Adrenal gland (tissue), 5 donors: ENCODE measurements around the gene LRRC8B.

Experiments used
- POLR2A ChIP-seq, 2 donors: fragments of 450-650 bp; IDR thresholded peaks; one replicate each; pipeline ENCODE4 v1.6.1; 2017; ENCODE audit warnings: antibody characterized with exemption in 2 of 2, mild to moderate bottlenecking in 2 of 2, moderate library complexity in 1 of 2
- TF ChIP-seq, protein P1 (sequence below), 6 experiments: fragments of 450-650 bp in 4 of 6; fragments of 200-600 bp in 2 of 6; sonication (generic) in 1 of 6; IDR thresholded peaks; 1 replicate in 5 of 6; 2 replicates in 1 of 6; pipeline versions ENCODE4 v1.5.1 to v1.8.0; 2016 to 2021; ENCODE audit warnings: antibody characterized with exemption in 6 of 6, mild to moderate bottlenecking in 2 of 6, moderate library complexity in 1 of 6
- donor health status: DM: no; HTN: no; CAD: no.

DNA sequence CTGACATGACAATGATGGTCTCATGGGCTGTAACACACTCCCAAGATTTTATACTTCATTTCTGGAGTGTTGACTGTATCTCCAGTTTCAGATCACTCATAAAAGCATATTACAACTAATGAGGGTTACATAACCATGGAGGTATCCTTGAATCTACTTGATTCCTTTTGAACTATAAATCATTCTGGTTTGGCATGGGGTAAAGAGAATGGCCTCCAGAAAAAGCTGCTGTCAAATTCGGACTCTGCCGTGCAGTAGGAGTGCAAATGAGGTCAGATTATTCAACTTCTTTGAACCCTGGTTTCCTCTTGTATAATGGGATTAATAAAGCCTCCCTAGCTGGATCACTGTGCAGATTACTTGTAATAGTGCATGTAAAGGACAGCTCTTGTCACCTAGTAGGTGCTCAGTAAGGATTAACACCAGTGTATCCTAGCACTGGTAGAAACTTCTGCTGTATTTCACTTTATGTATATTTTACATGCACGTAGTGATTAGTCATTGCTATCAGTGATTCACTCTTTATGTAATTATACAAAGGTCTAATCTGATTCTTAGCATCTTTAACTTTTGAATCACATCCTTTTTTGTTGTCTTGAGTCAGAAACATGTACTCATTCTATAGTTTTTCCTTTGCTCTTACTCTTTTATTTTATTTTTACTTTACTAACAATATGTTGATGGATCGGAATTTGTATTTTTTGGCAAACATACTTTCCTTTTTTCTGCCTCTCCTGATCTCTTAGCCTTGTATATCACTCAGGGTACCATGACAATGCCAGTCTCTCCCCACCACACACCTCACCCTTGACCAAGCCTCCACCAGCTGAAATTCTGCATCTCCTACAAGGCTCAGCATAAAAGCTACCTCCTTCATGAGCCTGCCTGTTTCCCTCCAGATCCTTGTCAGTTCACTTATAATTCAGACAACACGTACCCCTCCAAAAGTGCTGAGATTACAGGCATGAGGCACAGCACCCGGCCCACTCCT lies 111.5 kb downstream of the LRRC8B start:
- no peak for TF ChIP-seq POLR2A (IDR thresholded peaks at IDR 0.05)
- TF ChIP-seq, protein P1, sequence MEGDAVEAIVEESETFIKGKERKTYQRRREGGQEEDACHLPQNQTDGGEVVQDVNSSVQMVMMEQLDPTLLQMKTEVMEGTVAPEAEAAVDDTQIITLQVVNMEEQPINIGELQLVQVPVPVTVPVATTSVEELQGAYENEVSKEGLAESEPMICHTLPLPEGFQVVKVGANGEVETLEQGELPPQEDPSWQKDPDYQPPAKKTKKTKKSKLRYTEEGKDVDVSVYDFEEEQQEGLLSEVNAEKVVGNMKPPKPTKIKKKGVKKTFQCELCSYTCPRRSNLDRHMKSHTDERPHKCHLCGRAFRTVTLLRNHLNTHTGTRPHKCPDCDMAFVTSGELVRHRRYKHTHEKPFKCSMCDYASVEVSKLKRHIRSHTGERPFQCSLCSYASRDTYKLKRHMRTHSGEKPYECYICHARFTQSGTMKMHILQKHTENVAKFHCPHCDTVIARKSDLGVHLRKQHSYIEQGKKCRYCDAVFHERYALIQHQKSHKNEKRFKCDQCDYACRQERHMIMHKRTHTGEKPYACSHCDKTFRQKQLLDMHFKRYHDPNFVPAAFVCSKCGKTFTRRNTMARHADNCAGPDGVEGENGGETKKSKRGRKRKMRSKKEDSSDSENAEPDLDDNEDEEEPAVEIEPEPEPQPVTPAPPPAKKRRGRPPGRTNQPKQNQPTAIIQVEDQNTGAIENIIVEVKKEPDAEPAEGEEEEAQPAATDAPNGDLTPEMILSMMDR (IDR thresholded peaks at IDR 0.05), result no peak
